ENCODE data around the gene ATAT1.

ATAT1 gene

DNA sequence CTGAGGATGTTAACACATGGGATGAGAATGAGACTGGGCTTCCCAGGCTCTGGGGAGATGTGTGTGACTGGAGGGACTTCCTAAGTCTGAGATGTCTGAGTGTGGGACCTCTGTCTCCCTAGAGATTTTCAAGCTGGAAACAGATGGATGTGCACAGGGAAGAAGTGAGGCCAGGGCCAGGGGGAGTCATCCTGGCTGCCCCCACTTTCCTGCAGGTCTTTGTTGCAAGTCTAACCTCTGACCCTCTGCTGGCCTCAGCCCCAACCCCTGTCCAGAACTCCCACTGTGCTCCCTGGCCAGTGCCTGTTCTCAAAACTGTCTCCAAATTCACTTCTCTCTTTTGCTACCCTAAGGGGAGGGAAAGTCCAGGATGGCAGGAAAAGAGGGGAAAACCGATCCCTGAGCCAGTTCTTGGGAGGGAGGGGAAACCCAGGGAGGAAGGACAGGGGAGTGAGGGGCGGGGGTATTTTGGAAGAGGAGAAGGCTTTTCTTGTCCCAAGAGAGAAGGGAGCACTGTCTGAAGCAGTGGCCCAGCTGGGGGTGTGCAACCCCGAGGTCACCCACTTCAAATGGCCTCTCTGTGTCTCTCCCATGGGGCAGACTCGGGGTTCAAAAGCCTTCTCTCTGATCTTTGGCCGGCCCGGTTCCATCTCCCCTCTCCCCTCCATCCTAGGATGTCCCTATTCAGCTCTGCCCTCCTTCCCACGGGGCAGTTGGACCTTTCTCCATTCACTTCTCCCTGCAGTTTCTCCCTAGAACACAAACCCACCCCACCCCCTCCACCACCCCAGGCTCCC lies 56.7 kb downstream of the ATAT1 start:
- TF ChIP-seq CTCF (IDR thresholded peaks at IDR 0.05), result no peak
- Mint-ChIP-seq H3K27ac (peak overlapping the region; percentile 88), H3K9me3 (no peaks in the 10 kb centered on the region), H3K4me3 (peak overlapping the region; percentile 87), H3K4me1 (peaks cover 81% of the 10 kb centered on the region), H3K36me3 (ENCODE audit: low read depth) (peaks cover 38% of the 10 kb centered on the region), H3K27me3 (ENCODE audit: low read depth, poor library complexity) (peaks cover 9% of the 10 kb centered on the region)
- peak; percentile 9 for DNase-seq

GRCh38 chr6:30683980-30684338 lies 57.3 kb downstream of the ATAT1 start:
- Mint-ChIP-seq H3K27me3 (ENCODE audit: low read depth, poor library complexity) (peaks cover 9% of the 10 kb centered on the region), H3K4me3 (peak overlapping the region; percentile 87), H3K36me3 (ENCODE audit: low read depth) (peaks cover 34% of the 10 kb centered on the region), H3K9me3 (no peaks in the 10 kb centered on the region), H3K27ac (peak overlapping the region; percentile 86), H3K4me1 (peaks cover 86% of the 10 kb centered on the region)
- TF ChIP-seq CTCF (IDR thresholded peaks at IDR 0.05), result no peak
- DNase-seq, result no peak

- Mint-ChIP-seq H3K4me1 (peaks cover 86% of the 10 kb centered on the region), H3K27ac (peak overlapping the region; percentile 98)
- DNase-seq, result peak; percentile 14
These were observed 57.9 kb downstream of the ATAT1 start for GRCh38 chr6:30684386-30685156.

GRCh38 chr6:30685157-30686008 lies 58.7 kb downstream of the ATAT1 start:
- H3K27me3 Mint-ChIP-seq (ENCODE audit: low read depth, poor library complexity), result no peaks in the 10 kb centered on the region
- H3K9me3 Mint-ChIP-seq, result no peaks in the 10 kb centered on the region
- DNase-seq, result no peak
- no peak for TF ChIP-seq CTCF (IDR thresholded peaks at IDR 0.05)
- H3K4me1 Mint-ChIP-seq, result peaks cover 86% of the 10 kb centered on the region
- peaks cover 26% of the 10 kb centered on the region for H3K36me3 Mint-ChIP-seq (ENCODE audit: low read depth)
- peak overlapping the region; percentile 93 for H3K4me3 Mint-ChIP-seq
- H3K27ac Mint-ChIP-seq, result peak overlapping the region; percentile 98

More at GRCh38 chr6:30684386-30685156, 57.9 kb downstream of the ATAT1 start:
- TF ChIP-seq CTCF (IDR thresholded peaks at IDR 0.05), result no peak
- H3K4me3 Mint-ChIP-seq, result peak overlapping the region; percentile 93
- H3K36me3 Mint-ChIP-seq (ENCODE audit: low read depth), result peaks cover 30% of the 10 kb centered on the region
- H3K27me3 Mint-ChIP-seq (ENCODE audit: low read depth, poor library complexity), result peaks cover 5% of the 10 kb centered on the region
- no peaks in the 10 kb centered on the region for H3K9me3 Mint-ChIP-seq

GRCh38 chr6:30686009-30686907 lies 59.6 kb downstream of the ATAT1 start, which contains the start of gene PPP1R18:
PPP1R18 (minus strand) TSS chr6:30686645; CDS start chr6:30686018, 627 bp downstream.
- Mint-ChIP-seq H3K36me3 (ENCODE audit: low read depth) (peaks cover 20% of the 10 kb centered on the region), H3K9me3 (no peaks in the 10 kb centered on the region), H3K27me3 (ENCODE audit: low read depth, poor library complexity) (no peaks in the 10 kb centered on the region), H3K27ac (peak within 1 kb of the TSS; percentile 98), H3K4me3 (peak within 1 kb of the TSS; percentile 93), H3K4me1 (peaks cover 87% of the 10 kb centered on the region)
- DNase-seq, result peak; percentile 66
- no peak for TF ChIP-seq CTCF (IDR thresholded peaks at IDR 0.05)

Data from nephron progenitor cell (in vitro differentiated cells).